GM18507 (cell line): ENCODE results near the gene ONECUT1.

ENCODE experiments used
- DNase-seq: peaks from one replicate; pipeline ENCODE4 v3.0.0; 2011; ENCODE audit warnings: low read depth; ENCODE audit not compliant: insufficient read length; ENCODE audit errors: extremely low spot score
- FAIRE-seq: peaks from 2 replicates; lab custom pipeline; 2011; peaks lifted over from hg19 to GRCh38; lab: Jason Lieb, UNC

Gene ONECUT1

DNA sequence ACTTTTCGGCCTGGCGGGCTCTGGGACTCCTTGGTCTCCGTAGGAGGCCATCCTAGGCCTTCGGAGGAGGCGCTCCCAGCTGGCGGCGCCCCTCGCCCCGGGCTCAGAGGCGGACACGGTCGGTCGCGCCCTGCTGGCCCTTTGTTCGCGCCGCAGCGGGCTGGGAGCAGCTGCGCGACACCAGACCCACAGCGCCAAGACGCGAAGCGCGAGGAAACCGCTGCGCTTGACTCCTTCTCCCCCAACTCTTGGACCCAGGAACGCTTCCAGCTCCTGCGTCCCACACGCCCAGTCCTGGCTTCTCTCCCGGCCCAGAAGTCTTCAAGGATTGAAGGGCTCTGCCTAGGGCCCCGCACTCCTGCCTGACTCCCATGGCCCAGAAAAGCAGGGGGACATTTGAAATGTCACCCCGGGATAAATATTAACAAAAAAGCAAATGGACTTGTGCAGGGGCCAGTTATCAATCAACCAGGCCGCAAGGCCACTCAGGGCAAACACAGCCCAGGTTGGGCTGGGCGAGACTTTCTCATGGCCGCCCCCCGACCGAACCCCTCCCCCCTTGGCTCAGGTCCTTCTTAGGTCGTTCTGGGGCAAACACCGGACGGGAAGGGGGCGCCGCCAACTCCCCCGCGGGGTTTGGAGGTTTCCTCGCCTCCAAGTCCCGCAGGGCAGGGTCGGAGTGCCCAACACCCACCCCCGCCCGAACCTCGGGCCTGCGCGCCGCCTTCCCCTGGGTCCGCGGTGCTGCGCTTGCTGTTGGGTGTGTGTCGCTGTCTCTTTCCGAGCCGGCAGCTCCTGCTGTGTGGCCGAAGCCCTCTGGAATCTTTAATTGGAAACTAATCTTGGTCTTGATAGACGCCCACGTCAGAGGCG is 5.1 kb downstream of the ONECUT1 start:
- DNase-seq (no peak), FAIRE-seq (no peak)

DNA sequence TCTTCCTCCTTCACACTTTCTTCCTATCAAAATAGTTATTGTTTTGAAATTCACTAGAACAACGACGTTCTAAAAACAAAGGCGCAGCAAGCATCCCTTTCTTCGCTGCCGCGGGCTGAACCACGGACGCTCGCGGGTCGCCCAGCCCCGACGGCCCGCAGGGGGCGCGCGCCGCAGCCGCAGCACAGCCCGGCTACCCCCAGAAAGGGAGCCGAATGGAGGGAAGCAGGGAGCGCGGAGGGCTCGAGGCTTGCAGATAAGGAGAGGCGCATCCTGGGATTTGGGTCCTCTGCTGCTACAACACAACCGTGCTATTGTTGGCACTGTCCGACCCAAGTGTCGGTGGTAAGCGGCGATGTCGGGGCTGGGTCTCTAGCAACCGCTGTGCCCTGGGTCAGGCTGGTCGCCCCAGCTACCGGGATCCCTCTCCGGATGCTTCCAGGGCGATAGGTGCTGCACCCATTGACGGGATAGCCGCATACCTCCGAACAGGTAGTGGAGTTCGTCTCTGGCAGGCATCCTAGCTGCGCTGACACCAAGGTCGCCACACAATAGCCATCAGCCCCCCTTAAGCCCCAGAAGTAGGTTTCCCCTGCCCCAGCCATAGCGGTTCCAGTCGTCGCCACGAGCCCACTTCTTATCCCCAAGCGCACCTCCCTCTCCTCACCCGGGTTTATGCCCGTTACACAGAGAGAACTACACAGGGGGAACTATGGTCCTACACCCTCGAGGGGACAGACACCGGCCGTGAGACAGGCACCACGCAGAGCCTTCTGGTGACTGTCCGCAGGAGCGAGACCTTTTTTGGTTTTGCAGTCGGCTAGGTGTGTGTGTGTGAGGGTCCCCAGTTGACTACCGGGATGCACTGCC is 6.0 kb downstream of the ONECUT1 start:
- FAIRE-seq (no peak), DNase-seq (no peak)

DNA sequence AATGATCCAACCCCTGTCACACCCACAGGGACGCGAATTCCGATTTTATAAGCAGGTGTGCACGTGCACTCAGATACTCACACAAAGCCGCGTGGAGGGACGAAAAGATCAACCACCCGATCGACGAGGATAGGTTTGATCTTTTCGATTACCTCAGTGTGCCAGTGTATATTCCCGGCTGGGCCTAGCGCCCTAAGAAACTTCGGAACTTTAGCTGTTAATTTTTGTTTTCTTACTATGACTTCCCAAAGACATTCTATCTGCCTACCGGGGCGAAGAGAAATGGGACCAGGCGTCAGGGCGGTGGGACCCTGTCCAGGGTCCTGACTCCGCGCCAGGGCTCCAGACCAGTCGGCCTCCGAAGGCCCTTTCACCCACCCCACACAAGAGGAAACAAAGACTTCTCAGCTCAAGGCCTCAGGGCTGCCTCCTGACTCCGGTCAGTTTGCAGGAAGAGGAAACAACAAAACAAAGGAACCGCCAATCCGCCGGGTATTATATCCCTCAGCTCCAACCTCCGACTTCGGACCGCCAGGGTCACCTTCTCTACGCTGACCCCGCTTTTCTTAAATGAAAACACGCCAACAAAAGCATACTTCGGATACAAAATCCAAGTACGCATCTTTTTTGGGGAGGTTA is 6.8 kb downstream of the ONECUT1 start:
- FAIRE-seq (no peak), DNase-seq (no peak)

DNA sequence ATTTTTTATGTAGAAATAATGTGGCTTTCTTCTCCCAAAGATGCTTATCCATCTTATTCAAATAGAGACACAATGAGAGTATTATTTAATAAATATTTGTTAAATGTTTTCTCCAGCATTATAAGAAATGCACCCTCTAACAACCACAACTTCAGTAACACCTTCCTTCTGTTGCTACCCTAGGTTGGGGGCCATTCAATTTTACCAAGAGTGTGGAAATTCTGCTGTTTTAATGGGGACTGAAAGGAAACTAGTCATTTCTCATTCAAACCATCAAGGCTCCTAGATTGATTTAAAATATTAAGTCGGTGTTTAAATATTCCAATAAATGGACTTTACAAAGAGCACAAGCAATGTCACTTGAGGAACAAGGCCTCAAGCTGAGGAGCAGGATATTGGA is 7.6 kb downstream of the ONECUT1 start:
- FAIRE-seq, result no peak

DNA sequence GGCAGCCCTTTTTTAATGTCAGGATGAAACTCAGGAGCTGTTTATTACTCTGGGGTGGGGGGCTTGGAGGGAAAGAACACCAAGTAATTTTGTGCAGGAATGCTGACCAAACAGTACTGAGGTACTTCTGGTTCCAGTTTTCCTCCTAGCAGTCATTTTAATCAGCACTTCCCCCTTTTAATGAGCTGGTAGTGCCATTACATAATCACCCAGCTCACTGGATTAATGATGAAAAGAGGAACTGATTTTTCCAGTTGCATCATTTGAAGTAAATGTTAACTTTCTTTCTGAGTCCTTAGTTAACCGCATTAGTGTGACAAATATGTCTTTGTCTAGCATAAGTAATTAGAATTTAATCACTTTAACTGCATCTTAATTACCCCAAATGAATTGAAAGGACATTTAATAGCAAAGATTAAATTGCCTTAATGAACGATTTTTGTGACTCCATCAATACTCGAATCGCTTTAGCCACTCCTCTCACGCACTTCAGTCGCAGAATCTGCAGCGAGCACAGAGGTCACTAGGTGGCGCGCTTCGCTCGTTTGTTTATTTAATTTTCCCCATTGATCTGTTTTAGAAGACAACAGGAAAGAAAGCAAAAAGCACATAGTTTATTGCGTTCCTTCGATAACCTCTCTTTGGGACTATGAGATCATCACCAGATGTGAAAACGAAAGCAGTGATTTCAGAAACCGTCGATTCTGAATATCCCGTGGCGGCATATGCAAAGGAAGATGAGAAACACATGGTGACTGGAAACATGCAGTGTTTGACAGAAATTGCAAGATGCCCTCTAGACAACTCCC is 9.8 kb downstream of the ONECUT1 start:
- DNase-seq, result no peak
- FAIRE-seq, result peak; percentile 87

More for the DNA sequence above, 7.6 kb downstream of the ONECUT1 start:
- no peak for DNase-seq

DNA sequence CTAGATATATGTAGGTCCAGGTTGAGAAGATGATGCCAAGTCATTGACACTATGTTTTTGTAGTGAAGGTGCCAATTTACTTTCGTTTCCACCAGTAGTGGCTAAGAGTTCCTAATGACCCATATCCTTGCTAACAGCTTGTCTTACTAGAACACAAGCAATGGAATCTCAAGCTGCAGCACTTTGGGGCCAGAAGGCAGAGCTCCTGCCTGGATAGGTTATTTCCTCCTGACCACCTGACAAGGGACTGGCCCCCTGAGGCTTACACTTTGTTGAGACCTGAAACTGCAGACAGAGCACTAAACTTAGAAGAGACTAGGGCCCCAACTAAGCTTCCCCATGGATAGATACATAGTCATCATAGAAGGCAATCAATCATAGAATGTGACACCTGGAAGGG is 11.7 kb downstream of the ONECUT1 start:
- no peak for DNase-seq
- no peak for FAIRE-seq

DNA sequence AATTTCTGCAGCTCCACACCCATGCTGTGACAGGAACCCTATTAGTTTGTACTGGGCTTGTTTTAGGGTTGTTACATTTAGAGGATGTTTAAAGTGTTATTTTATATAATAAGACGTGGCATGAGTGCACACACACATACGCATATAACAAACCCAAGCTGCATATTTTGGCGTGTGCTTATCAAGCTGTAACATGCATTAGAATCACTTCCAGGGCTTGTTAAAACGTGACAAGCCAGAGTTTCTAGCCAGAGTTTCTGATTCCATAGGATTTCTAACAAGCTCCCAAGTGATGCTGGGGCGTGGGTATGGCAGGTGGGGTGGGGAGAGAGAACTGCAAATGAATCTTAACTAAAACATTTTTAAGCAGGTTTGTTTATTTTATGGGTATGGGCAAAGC is 17.4 kb downstream of the ONECUT1 start:
- no peak for DNase-seq
- FAIRE-seq, result no peak

DNA sequence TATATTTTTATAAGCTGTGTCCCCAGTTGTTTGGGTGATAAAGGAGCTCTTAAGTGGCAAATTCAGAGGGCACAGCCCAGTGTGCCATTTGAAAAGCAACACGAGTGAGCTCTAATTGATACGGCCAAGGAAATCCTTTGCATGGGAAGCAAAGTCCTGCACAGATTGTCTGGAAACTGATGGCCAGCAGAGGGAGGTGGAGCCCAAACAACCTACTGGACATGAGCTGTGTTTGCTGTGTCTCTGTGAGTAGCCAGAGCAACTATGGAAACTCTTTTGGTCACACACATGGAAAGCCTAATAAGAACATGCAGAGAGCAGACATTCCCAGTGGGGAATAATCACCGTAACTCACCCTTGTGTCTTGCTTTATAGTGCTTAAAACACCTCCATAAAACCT is 24.4 kb downstream of the ONECUT1 start:
- FAIRE-seq (no peak), DNase-seq (no peak)

DNA sequence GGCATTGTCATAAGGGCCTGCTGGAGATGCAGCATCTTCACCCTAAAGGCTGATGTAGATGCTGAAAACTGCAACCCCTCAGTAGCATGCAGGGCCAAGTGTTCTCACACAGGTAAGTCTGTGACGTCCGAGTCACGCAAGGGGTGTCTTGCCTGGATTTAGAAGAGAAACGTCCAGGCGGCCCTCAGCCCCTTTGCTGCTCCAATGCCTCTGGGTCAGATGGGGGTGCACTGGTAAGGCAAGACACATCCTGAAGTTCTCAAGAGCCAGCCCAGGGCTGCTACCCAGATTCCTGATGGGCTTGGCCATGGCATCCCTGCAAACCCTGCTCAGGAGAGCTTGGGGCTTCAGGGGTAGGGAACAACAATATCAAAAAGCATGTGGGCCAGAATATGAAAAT is 25.4 kb downstream of the ONECUT1 start:
- no peak for DNase-seq
- no peak for FAIRE-seq

DNA sequence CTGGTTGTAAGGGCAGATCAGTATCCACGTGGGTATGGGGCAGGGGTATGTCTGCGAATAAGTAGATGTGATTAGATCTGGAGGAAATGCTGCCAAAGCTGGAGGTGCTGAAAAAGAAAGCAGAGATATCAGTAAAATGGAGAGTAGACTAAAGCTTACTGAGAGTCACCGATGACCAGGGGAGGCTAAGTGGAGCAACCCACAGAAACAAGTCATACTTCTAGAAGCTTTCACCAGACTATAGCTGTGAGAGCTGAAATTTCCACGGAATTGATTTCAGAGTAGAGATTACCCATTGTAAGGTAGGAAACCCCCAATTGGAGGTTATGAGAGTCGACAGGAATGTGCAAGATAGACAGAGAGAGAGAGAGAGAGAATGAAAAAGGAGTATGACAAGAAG is 27.5 kb downstream of the ONECUT1 start:
- no peak for FAIRE-seq

DNA sequence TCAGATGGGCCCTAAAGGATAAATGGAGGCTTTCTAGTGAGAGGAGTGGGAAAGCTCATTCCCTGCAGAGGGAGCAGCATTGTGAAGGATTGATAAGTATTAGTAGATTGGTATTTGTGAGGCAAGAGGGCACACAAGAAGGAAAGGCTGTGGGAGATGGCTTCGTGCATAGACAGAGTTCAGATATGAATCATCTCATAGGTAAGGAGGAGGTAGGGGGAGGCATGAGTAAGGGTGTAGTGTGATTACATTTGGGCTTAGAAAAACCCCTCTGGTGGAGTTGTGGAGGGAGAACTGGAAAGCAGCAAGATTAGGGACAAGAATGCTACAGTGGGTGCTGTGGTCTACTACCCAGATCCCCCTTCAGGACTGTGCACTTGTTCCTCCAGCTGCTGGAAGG is 29.6 kb downstream of the ONECUT1 start:
- DNase-seq (no peak), FAIRE-seq (no peak)

More for the DNA sequence above, 27.5 kb downstream of the ONECUT1 start:
- DNase-seq, result no peak

DNA sequence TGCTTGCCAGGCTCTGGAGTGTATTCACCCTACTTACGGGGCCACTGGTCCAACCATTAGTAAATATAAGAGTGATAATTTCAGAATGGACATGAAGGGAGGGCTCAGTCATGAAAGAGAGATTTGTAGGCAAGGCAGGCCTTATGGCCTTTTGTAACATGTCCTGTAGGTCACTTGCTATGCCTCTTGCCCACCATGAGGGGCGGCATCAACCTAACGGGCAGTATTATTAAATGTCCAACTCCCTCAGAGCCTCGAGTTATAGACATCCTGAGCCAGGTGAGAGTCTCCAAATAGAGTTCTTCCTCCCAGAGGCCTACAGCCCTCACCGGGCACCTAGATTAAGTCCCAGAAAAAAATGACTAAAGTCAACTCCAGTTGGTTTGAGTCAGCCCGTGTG is 30.2 kb downstream of the ONECUT1 start:
- FAIRE-seq, result no peak
- DNase-seq, result no peak

DNA sequence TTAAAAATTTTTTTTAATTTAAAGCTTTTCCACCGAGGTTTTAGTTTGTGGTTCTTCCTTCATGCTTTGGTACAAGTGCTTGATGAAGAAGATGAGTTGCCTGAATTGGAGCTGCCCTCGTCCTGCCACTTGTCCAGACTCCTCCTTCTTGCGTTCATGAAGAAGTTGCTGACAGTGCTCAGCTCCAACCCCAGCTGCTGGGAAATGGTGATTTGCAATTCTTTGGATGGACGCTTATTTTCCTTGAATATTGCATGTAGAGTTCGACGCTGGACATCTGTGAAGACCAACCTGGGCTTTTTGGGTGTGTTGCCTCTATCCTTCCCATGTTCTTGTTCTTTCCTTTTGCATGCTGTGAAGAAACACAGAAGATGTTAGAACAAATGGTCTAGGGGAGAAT is 32.6 kb downstream of the ONECUT1 start:
- no peak for FAIRE-seq
- DNase-seq, result no peak

DNA sequence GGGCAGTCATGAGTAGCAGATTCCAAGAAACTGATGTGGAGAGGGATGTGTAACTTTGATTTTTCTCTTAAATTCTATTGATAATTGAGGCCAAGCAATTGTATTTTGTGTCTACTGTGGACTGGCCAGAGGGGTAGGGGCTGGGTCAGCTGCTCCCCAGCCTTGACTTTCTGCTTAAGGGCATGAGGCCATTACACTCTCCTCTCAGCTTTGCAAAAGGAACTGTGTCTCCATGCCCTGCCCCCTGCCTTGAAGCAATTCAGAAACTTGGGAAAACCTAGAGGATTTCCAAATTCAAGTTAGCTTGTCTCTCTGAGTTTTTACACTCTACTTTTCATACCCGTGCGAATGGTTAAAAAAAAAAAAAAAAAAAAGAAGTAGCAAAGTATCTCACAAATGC is 38.6 kb downstream of the ONECUT1 start:
- DNase-seq (no peak), FAIRE-seq (no peak)

DNA sequence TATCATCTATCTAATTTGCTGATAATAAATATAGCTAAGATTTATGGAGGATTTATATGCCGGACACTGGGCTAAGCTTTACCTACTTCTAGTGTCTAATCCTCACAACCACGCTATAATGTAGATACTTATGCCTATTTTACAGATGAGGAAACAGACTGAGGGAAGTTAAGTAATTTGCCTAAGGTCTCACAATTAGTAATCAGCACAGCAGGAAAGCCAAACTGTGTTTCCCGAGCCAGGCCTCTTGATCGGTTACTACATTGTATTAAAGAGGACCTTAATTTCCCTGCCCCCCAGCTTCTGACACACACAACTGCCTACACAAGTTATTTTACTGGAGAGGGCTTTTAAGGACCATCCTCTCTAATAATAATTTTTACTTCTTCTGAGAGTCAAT is 40.9 kb downstream of the ONECUT1 start:
- DNase-seq (no peak), FAIRE-seq (peak; percentile 82)

DNA sequence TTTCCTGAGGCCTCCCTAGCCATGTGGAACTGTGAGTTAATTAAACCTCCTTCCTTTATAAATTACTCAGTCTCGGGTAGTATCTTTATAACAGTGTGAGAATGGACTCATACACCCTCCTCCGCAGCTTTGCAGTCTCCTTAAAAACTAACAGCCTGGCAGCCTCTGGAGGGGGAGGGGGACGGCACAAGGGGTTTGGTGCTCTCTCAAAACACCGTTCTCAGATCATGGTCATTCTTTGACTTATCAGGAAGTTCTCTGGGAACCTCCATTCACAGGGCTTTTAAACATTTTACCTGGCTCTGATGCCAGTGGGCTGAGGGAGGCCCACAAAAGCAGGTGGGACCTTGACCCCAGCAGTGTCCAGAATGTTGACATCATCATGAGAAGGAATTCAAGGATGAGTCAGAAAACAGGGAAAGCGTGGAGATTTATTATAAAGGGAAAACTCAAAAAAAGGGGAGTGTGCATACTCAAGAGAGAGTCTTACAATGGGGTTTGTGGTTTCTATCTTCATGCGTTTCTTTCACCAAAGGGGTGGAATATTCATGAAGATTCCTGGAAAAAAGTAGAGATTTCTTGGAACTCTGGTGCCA is 43.9 kb downstream of the ONECUT1 start:
- FAIRE-seq (no peak), DNase-seq (no peak)

DNA sequence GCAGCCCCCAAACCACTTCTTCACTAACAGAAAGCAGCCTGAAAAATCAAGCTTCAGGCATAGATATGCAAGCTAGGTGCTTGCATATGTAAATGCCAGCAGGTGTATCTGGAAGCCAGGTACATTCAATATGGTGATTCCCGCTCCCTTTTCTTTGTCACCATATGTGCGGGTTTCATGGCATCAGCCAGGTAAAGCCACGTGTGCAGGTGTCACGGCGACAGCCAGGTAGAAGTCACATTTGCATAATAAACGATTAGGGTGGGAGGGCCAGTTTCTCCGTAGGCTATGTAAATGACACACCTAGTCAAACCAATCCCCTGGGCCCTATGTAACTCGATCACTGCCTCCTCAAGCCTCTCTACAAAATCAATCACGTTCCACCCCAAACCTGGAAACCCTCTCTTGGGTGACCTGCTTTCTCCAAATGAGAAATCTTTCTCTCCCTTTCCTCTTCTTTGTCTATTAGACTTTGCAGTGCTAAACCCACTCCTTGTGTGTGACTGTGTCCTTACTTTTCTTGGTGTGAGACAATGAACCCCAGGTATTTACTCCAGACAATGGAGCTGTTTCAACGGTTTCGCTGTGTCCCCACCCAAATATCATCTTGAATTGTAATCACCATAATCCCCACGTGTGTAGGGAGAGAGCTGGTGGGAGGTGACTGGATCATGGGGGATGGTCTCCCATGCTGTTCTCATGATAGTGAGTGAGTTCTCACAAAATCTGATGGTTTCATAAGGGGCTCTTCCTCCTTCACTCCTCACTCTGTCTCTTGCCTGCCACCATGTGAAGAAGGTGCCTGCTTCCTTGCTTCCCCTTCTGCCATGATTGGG is 44.6 kb downstream of the ONECUT1 start:
- FAIRE-seq (no peak), DNase-seq (no peak)

DNA sequence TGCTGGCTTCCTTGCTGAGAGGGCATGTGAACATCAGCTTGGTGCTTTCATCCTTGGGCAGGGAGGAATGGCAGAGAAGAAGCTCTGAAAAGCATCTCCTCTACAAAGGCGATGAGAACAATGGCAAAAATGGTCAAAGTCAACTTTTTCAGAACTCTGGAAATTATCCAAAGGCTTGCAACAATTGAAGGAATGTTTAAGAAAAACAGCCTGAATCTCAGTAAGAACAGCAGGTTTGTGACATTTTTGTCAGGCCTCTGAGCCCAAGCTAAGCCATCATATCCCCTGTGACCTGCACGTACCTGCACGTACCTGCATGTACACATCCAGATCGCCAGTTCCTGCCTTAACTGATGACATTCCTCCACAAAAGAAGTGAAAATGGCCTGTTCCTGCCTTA is 51.8 kb downstream of the ONECUT1 start:
- no peak for FAIRE-seq
- no peak for DNase-seq
